ENCODE measurements around the gene TBX4.

The TBX4 gene

GRCh38 chr17:61467416-61468262, 15.4 kb downstream of the TBX4 start:
- no peak for DNase-seq

- no peak for DNase-seq
Observed at GRCh38 chr17:61468263-61468907, 16.2 kb downstream of the TBX4 start.

GRCh38 chr17:61469474-61469873, 17.3 kb downstream of the TBX4 start:
- DNase-seq = no peak

GRCh38 chr17:61469949-61470348, 17.7 kb downstream of the TBX4 start:
- no peak for DNase-seq

- no peak for DNase-seq
Observed at GRCh38 chr17:61470530-61471136, 18.4 kb downstream of the TBX4 start.

- no peak for DNase-seq
Observed at GRCh38 chr17:61474235-61474927, 22.2 kb downstream of the TBX4 start.

GRCh38 chr17:61474934-61475333, 22.7 kb downstream of the TBX4 start:
- no peak for DNase-seq

- DNase-seq = no peak
Observed at GRCh38 chr17:61475726-61476125, 23.5 kb downstream of the TBX4 start.

- no peak for DNase-seq
Observed at GRCh38 chr17:61476476-61477203, 24.4 kb downstream of the TBX4 start.

- no peak for DNase-seq
Observed at GRCh38 chr17:61477204-61477834, 25.1 kb downstream of the TBX4 start.

- no peak for DNase-seq
Observed at GRCh38 chr17:61478026-61478789, 26.0 kb downstream of the TBX4 start.

GRCh38 chr17:61478790-61479492, 26.7 kb downstream of the TBX4 start:
- DNase-seq = no peak

GRCh38 chr17:61479493-61480413, 27.5 kb downstream of the TBX4 start:
- DNase-seq = no peak

GRCh38 chr17:61480414-61480807, 28.2 kb downstream of the TBX4 start:
- no peak for DNase-seq

- DNase-seq = no peak
Observed at GRCh38 chr17:61481421-61481820, 29.2 kb downstream of the TBX4 start.

- no peak for DNase-seq
Observed at GRCh38 chr17:61482467-61482866, 30.2 kb downstream of the TBX4 start.

GRCh38 chr17:61483778-61484116, 31.5 kb downstream of the TBX4 start:
- no peak for DNase-seq

- no peak for DNase-seq
Observed at GRCh38 chr17:61484174-61484573, 32.0 kb downstream of the TBX4 start.

- DNase-seq = no peak
Observed at GRCh38 chr17:61485067-61485775, 33.0 kb downstream of the TBX4 start.

Data from activated CD4-positive, alpha-beta T cell treated with anti-CD3 and anti-CD28 coated beads, Interleukin-2, Interleukin-6, amounts not matched to agents 100 ng/mL and 50 ng/mL, durations not matched to agents 16 hours and 8 hours (primary cell).